Fibroblast of skin of left biceps (primary cell): Measurements from ENCODE around the gene ARHGEF28.

Experiments used
- DNase-seq, 2 experiments: peaks; one replicate each; pipeline ENCODE4 v3.0.0-alpha.2; 2013; ENCODE audit warnings: low read depth in 2 of 2

The ARHGEF28 gene

DNA sequence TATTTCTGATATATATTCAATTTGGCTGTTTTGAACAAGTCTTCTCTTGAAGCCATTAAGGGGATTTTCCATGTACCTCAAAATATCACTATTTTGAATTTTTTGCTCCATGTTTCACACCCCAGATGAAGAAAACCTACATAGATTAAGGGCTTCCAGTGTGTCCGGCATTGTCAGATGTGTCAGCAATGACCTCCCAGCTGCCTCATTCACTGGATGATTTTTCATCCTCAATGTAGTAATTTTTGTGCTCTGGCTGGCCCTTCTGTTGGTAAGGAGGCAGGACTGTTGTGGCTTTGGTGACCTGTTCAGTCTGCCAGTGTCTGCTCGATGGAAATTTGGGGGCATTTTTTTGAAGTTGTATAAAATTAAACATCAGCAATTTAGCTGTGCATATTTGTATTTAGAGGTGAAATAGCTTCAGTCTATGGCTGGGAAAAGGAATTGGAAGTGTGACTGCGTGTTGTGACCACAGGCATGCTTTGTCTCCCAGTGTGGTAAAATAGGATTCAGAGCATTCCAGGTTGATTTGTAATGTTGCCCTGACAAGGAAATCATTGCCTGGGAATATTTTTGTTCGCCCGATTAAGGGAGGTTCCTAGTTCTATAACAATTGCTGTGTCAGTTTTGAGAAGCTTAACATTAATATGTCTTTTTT lies 312.4 kb downstream of the ARHGEF28 start:
- peak; percentile 93 to 94 for DNase-seq

DNA sequence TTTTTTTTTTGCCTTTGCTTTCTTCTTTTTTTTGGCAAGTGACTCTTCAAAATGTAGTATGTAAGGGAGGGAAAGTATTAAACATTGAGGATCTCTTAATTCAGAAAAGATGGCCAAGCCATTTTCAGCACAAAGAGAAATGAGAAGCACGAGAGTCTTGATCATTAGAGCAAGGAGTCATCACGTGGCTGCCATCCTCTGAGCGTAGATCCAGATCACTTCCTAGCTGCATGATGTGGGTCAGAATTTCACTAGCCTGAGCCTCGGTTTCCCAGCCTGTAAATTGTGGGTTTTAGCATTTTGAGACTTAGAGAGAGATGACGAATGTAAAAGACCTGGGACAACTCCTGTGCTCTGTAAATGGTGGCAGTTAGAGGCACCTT lies 312.9 kb downstream of the ARHGEF28 start:
- DNase-seq = no peak

DNA sequence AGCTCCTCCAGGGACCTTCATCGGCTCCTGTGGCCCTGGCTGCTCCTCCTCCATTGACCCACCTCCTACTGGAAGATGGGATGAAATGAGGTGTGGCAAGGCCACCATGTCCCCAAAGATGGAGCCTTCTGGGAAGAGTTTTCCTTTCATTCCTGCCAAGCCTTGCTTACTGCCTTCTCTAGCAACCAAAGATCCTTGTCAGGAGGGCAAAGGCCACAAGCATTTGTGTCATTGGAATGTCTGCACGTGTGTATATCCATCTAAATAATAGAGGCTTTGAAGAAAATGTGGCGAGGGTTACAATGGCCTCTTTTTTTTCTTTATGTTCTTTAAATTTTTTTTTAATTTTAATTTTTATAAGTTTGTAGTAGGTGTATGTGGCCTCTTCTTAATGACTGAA lies 313.6 kb downstream of the ARHGEF28 start:
- DNase-seq = no peak

DNA sequence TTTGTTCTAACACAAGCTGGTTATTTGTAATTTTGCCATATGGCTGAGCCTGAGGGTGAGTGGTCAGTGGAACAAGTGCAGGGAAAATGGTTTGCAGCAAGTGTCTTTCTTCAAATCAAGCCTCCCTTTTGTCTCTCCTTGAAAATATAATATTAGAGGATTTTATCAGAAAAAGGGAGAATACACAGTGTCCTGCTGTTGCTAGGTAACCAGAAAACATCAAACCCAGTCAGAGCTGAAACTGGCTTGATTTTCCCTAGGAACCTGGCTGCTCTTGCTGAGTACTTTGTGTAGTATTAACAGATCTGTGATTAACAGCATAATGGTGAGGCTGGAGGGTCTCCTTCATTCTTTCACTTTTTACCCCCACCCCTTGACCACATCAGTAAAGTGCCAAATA lies 314.0 kb downstream of the ARHGEF28 start:
- DNase-seq = no peak

DNA sequence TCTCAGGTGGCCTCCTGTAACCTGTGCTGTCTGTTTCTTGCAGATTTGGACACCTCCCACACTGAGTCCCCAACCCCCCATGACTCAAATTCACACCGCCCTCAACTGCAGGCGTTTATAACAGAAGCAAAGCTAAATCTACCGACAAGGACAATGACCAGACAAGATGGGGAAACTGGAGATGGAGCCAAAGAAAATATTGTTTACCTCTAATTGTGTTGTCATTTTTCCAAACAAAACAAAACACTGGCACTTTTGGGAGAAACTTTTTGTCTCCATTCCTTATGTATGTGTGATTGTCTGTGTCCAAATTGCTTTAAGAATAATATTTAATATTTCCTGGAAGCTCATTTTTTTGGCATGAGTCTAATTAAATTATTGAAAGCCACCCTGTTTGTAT lies 314.8 kb downstream of the ARHGEF28 start:
- DNase-seq = no peak

DNA sequence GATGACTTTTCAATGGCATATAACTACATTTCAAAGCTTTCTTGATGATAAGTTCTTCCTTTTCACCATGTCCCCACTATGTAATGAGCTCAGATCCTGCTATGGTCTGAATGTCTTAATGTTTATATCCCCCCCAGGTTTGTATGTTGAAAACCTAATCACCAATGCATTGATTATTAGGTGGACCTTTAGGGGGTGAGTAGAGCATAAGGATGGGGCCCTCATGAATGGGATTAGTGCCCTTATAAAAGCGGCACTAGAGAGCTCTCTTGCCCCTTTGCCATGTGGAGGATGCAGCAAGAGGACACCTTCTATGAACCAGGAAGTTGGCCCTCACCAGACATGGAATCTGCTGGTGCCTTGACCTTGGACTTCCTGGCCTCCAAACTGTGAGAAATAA lies 316.8 kb downstream of the ARHGEF28 start:
- no peak for DNase-seq

DNA sequence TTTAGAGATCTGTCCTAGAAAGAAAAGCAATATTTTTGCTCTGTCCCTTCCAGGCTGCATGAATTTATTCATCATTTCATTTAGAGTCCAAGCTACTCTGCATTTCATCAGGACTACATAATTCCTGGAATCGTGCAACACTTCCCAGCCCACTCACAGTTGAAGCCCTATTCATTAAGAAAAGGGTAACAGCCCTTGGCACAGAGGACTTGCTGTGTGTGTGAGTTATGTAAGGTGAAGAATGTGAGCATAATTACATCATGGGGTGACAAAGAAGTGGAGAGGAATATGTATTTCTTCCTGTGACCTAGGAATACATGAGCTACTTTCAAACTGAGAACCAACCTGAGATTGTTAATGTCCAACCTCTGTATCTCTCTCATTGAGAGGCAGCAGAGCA lies 317.4 kb downstream of the ARHGEF28 start:
- no peak for DNase-seq

DNA sequence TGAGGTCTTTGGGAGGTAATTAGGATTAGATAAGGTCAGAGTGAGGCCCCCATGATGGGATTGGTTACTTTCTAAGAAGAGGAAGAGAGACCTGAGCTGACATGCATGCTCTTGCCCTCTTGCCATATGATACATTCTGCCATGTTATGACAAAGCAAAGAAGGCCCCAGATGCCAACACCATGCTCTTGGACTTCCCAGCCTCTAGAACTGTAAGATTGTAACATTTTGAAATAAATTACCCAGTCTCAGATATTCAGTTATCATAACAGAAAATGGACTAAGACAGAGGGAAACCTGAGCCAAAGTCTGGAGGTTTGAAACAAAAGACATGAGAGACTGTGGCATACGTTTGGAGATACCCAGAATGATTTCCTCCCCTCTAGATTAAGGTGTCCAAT lies 318.6 kb downstream of the ARHGEF28 start:
- no peak for DNase-seq

DNA sequence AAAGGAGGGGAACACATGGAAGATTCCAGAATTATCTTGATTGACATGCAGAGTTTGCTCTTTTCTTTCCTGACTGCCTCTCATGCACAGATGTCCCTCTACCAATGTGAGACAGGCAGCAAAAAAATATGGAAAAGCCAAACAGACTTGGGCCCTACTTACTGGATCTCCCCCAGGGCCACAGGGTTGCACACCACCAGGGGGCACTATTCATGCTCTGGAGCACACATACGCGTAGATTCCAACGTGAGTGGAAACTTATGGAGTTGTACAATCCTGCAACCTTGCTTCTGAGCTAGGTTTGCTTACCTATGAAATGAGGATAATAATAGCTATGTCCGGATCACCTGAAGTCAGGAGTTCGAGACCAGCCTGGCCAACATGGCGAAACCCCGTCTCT lies 319.5 kb downstream of the ARHGEF28 start:
- no peak for DNase-seq

DNA sequence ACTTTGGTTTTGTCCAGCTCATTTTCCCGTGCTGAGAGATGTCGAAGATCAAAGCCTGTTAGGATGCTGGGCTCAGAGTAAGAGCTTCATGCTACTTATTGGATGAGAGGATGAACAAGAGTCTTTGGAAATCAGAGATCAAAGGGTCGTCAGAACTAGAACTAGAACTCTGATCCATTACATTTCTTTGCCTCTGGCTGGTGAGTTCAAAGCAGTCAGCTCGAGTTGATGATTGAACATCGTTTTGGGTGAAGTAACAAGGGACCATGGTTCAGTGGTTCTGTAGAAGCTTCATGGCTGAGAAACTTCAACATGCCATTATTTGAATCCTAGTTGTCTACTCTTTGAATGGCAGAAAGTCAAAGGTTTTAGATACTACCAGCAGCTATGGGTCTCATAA lies 320.3 kb downstream of the ARHGEF28 start:
- no peak for DNase-seq

DNA sequence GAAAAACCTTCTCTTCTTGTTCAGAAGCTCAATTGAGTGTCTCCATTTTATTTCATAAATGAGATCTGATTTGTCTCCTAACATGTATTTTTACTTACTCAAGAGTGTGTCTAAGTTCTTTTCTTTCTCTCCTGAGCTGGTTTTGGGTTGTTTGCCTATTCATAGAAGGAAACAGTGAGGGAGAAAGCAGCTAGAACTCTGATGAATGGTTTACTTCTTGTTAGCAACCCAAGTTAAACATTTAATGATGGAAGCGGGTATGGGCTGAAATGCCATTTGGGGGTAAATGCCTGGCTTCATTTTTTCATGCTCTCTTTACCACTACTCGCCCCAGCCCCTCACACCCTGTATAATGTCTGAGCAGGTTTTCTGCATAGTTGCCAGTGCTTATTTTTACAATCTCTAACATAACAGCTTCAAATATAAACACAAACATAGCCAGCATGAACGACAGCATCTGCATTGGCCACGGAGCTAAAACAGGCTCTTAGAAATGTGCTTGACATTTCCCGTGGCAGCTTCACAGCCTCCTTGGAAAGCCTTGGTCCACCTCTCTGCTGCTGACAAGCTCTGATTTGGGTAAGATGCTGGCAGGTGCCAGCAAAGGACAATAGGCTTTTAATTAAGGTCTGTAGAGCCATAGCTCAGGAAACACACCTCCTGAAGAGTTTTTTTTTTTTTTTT lies 321.1 kb downstream of the ARHGEF28 start:
- no peak for DNase-seq

DNA sequence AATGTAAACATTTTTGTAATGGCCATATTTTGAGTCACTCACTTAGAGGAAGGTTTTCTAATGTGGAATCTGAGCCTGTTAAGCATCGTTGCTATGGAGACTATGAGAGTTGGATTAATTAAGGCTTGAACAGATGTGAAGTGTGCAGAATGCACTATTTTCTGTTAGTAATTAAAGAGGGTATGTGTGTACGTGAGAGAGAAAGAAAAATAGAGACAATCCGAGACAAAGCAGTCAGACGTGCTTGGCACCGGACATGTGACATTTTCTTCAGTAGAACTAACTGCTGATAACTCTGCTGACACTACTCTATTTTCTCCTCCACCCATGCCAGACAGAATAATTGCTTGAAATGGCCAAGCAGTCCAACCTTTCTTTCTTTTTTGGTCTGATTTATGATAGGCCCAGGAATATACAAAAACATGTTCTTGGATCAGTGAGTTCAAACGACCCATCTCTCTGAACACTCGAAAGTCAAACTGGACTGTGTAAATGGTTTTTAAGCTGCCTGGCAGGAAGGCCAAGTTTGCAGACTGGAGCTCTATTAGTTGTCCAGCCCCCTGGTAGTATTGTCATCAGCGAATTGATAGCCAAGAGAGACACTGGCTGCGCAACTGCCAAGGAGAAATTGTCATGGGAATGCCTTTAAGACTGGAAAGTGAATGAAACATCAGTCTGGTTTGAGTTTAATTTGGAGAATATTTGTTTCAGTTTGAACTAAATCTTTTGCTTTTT lies 322.1 kb downstream of the ARHGEF28 start:
- peak; percentile 67 to 73 for DNase-seq

DNA sequence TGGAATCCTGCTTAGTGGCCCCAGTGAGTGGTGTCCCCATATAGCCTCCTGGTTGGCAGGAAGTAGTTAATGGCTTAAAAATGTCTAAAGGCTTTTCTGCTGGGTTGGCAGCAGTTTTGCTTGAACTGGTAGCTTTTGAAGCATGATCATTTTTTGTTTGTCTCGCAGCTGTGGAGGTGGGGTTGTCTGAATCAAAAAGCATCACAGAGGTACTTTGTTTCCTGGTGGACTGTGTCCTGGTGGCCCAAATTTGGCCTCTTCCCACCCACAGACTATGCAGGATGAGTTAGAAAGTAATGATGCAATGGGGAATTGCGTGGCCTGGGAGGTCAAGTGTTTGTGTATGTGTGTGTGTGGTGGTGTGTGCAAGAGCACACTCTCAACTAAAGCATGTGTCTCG lies 322.7 kb downstream of the ARHGEF28 start:
- no peak for DNase-seq

DNA sequence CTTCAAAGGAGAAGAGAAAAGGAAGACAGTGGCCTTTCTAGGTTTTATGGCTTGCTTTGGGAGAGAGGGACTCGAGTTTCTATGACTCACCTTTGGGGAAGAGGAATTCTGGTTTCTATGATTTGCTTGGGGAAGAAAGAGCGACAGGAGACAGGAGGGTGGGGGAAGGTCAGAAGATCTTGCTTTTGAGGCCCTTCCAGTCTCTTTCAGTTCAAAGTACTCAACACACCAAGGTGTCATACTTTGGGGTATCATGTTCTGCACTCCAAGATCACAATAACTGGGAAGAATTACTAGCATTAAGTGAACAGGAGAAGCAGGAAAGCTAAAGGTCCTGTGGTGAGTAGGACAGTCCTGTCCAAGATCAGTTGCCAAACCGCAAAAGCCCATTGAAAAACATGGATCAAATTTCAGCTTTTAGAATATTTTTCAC lies 324.5 kb downstream of the ARHGEF28 start:
- no peak for DNase-seq

DNA sequence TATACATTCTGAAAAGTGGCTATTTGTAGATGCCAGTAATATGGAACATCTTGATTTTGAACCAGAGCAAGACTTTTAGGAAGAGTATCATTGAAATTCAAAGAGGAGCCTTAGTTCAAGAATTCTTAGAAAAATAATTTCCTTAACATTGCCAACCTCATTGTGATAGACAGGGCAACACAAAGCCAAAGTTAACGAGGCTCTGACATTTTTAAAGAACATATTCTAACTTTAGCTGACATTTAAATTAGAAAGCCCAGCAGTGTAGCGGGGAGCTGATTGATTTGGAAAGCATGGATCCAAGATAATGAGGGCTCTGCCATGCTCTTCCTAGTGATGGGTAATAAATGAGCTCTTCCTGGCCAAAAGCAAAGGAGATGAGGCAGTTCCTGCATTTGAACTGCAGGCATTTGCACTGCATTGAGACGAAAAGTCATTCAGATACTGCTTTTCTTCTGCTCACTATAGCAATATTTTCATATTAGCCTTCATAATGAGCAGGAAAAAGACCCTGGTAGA lies 325.0 kb downstream of the ARHGEF28 start:
- no peak for DNase-seq

DNA sequence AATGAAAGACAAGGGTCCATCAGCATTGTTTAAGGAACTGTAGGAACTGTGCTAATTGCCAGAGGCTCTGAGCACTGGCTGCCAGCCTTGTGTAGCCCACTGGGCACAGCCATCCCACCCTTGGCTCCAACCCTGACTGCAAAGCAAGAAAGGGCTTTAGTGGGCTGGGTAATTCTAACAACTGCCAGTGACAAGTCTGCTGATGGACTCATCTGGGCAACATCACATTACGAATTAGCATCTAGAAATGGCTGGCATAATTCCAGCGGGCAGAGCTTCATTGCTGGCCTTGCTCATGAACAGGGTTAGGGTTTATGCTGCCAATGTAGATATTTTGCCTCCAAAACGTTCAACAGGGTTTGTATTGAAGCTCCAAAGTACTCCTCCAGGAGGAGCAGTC lies 326.9 kb downstream of the ARHGEF28 start:
- no peak for DNase-seq

DNA sequence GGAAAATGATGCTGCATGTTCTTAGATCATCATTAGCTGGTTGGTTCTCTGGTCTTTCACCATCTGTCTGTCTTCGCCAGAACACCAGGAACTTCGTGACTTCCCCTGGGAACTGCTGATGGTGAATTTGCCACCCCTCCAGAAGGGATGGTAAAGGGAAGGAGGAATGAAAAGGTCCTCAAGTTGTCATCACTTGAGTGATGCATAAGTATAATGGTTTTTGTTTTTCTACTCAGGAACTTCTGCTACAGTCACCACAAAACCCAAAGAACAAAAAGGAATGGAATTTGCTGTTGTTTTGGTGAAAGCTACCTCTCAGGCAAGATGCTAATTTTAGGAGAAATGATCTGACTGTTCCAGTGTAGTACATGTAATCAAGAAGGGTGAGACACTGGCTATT lies 328.4 kb downstream of the ARHGEF28 start:
- no peak for DNase-seq

DNA sequence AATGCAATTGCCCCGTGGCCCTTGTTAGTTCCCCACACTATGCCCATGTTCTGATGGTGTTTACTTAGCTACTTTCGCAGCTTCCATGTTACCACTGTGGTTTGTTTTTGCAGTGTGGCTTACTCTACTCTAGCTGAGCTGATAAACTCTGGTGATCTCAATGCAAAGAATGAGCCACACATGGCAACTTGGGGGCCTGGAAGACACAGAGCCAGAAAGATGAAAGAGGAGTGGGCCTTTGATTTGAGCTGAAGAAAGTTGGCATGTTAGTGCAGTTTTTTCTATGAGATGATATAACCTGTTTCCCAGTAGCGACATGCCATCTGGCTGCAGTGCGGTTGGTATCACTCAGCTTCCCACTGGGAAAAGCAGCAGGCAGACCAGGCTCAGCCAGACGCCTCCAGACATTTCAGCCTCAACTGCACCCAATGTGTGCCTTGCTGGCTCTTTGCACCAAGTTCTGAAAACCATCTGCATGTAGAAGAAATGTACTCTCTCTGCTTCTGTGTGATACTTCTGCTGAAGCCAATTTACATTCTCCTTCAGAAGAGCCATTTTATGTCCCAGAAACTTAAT lies 329.4 kb downstream of the ARHGEF28 start:
- DNase-seq = no peak

DNA sequence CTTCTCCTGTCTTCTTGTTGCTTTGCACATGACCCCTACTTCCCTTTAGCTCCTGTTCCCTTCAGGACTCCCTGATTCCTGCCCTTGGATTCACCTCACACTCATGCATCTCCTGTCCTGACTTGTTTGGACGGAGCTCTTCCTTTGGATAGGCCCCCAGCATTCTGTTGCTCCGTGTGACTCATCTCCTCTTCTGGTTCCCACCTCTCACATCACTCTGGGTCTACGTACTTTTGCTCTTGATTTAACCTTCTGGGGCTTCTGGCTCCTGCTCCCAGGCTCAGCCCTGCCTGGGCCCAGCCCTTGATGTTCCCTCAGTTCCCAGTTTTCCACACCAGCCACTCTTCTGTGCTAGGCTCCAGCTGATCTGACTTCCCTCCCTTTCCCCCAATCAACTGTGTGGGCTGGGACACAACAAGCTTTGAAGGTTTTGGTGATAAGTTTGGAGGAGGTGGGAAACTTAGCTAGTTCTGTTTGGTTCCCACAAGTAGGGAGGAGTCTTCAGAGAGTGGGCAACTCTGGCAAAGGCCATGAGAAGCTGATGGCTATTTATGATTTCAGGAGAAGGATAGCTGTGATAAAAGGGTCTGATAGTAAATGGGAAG lies 331.5 kb downstream of the ARHGEF28 start:
- no peak for DNase-seq

DNA sequence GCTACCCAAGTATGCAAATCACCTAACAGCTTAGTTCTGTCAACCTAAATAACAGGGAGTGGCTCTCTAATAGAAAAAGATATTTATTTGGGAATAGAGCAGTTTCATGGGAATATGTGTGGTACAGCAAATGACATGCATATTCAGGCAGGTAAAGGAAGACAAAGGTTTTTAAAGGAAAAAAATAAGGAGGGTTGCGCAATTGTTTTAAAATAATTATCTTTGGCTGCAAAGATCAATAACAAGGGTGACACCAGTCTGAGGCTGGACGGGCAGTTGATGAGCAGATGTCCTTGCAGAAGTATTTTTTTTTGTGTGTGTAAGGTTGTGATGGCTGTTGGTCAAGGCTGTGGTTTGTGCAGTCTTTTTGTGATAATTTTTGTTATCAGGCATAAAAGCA lies 332.0 kb downstream of the ARHGEF28 start:
- no peak for DNase-seq

DNA sequence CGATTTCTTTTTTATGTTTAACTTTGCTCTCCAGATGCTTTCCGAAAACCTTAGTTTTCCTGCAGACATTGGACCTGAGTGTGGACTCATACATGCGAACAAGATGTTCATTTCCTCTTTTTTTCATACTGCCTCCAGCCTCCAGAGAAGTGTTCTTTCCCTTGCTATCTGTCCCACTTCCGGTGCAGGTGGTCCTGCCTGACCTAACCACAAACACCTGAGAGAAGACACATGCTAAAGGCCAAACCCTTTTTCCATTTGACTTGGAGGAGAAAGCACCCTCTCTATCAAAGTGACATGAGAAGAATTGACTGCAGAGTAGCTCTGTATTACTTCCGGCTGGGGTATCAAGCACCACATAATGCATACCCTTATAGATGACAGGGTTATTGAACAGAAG lies 334.0 kb downstream of the ARHGEF28 start:
- no peak for DNase-seq

DNA sequence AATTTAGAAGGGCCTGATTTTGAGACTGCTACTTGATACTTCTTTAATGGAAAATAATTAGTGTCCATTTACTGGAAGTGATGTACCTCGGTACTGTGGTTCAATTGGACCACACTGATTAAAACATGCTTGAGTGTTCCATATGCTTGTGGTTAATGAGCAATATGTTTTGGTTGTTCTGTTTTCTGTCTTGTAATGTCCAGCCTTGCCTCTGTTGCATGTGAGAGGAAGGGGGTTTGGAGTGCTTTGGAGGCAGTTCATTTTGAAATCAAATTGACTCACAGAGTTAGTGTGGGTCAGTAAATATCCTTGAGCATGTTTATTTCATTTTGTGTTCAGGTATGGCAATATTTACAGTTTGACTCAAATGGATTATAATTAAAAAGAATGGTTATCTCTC lies 334.4 kb downstream of the ARHGEF28 start:
- DNase-seq = no peak
